NCI-H2081 treated with DMSO at 0.1 percent for 48 hours (cell line): ENCODE measurements around the gene TMC5.

ENCODE experiments used
- DNase-seq: peaks from one replicate; lab custom pipeline; 2025; lab: John Stamatoyannopoulos, UW

The TMC5 gene

DNA sequence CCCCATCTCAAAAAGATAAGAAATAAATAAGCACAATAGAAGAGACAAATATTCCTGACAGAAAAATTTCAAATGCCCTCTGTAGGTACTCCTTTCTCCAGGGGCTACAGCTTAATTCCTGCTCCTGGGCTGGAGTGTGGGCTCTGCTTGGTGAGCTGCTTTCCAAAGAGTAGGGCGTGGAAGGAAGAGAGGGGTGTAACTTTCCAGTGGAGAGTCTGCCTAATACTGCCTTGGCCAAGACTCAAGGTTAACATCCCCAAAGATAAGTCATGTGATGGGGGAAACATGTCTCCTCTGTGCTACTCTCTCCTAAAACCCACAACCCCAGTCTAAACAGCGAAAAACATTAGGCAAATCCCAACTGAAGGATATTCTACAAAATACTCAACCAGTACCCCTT lies 42.7 kb downstream of the TMC5 start:
- no peak for DNase-seq

DNA sequence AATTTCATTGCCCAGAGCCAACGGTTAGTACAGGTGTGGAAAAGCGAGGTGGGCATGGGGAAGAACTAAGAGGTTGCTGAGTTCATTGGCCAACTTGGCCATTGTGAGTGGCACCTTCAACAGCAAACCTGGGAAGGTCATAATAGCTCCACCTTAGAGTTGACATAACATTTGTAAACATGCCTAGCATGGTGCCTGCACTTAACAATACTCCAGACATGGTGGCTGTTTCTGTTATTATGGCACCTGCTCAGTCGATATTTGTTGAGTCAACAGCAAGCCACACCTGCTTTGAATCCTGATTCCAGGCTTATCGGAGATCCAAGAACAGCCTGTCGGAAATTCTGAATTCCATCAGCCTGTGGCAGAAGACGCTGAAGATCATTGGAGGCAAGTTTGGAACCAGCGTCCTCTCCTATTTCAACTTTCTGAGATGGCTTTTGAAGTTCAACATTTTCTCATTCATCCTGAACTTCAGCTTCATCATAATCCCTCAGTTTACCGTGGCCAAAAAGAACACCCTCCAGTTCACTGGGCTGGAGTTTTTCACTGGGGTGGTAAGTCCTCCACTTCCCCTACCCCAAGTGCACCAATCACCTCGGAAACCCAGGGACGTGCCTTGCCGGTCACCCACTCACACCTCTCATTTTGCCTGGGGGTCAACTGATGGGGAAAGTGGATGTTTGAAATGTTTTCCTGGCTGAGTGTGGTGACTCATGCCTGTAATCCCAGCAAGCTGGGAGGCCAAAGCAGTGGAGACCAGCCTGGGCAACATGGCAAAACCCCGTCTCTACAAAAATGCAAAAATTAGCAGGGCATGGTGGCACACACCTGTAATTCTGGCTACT lies 46.0 kb downstream of the TMC5 start:
- DNase-seq, result peak; percentile 70

DNA sequence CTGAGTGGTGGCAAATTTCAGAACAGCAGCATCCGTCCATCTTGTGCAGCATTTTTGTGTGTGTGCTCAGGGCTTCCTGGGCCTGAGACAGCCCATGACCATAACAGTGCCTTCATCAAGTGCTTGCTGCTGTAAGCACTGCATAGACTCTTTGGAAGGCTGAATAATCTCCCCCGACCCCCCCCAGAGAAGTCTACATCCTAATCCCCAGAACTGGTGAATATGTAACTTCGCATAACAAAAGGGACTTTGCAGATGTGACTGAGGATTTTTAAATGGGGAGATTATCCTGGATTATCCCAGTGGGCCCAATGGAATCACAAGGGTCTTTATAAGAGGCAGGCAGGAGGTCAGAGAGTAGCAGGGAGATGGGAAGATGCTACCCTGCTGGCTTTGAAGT lies 50.6 kb downstream of the TMC5 start:
- no peak for DNase-seq

DNA sequence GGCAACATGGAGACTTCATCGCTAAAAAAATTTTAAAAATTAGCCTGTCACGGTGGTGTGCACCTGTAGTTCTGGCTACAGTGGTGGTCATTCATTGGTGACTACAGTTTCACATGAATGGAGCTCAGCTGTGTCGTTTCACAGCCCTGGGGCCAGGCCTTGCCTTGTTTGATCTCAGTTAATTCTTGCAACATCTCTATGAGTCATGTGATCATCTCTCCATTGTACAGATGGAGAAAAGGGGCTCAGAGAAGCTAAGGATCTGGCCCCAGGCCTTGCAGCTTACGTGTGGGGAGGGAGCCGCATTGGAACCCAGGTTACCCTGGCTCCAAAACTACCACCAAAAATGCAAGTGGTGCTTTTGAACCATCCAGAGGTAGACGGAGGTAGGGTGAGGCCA lies 54.8 kb downstream of the TMC5 start:
- DNase-seq, result no peak

DNA sequence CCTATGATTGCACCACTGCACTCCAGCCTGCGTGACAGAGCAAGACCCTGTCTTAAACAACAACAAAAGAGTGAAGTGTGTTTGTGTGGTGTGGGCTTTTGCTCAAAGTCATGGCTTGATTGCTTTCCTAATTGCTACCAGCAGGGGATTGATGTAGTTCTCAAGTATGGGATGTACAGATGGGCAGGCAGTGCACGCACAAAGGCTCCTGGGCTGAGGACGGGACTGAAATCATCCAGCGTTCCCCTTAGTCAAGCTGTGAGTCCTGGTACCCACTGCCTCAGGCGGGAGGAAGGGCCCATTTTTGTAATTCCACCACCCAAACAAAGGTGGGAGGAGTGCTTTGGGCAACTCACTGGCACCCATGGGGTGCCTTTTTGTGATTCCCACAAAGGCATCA lies 56.9 kb downstream of the TMC5 start:
- no peak for DNase-seq

GRCh38 chr16:19478505-19478904 lies 60.8 kb downstream of the TMC5 start:
- DNase-seq, result no peak

DNA sequence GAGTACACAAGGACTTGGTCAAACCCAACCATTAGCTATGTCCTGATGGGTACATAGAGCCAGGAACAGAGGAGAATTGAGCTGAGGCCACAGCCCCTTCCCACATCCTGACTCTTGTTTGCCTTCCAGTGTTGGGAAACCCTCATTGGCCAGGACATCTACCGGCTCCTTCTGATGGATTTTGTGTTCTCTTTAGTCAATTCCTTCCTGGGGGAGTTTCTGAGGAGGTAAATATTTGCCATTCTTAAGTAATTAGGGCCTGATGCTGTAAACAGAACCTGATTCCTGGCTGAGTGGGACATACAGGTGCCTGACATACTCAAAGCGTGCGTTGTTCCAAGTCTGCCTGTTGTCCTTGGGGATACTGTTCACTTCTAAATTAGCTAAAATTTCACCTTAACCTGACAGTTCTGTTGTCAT lies 61.6 kb downstream of the TMC5 start:
- DNase-seq, result no peak

- DNase-seq, result no peak
These were observed 63.6 kb downstream of the TMC5 start for GRCh38 chr16:19481296-19481695.

- no peak for DNase-seq
These were observed 64.1 kb downstream of the TMC5 start for GRCh38 chr16:19481769-19482168.

- DNase-seq, result no peak
These were observed 64.6 kb downstream of the TMC5 start for GRCh38 chr16:19482291-19482690.

- DNase-seq, result no peak
These were observed 66.4 kb downstream of the TMC5 start for GRCh38 chr16:19484096-19484495.

GRCh38 chr16:19485611-19486010 lies 67.9 kb downstream of the TMC5 start:
- no peak for DNase-seq

GRCh38 chr16:19486051-19486450 lies 68.4 kb downstream of the TMC5 start:
- no peak for DNase-seq

- DNase-seq, result no peak
These were observed 69.2 kb downstream of the TMC5 start for GRCh38 chr16:19486750-19487325.

GRCh38 chr16:19488213-19488640 lies 70.5 kb downstream of the TMC5 start:
- DNase-seq, result no peak

- DNase-seq, result no peak
These were observed 72.9 kb downstream of the TMC5 start for GRCh38 chr16:19490619-19491018.

DNA sequence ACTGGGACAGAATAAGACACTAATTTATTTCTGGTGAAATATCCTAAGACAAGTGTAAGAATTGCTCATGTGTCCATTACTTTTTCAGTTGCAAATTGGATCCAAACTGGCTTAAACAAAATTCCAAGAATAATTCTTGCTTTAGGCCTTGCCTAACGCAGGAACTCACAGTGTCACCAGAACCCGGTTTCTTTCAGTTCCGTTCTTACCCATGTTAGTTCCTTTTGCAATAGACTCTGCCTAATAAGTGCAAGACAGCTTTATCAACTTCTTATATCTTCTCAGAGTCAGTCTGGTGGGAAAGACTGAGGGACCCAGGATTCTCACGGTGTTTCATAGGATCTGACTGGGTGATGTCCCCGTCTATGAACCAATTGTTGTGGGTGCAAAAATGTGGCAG lies 79.5 kb downstream of the TMC5 start:
- DNase-seq, result no peak

GRCh38 chr16:19499006-19499405 lies 81.3 kb downstream of the TMC5 start:
- no peak for DNase-seq

- no peak for DNase-seq
These were observed 81.8 kb downstream of the TMC5 start for GRCh38 chr16:19499481-19499880.

DNA sequence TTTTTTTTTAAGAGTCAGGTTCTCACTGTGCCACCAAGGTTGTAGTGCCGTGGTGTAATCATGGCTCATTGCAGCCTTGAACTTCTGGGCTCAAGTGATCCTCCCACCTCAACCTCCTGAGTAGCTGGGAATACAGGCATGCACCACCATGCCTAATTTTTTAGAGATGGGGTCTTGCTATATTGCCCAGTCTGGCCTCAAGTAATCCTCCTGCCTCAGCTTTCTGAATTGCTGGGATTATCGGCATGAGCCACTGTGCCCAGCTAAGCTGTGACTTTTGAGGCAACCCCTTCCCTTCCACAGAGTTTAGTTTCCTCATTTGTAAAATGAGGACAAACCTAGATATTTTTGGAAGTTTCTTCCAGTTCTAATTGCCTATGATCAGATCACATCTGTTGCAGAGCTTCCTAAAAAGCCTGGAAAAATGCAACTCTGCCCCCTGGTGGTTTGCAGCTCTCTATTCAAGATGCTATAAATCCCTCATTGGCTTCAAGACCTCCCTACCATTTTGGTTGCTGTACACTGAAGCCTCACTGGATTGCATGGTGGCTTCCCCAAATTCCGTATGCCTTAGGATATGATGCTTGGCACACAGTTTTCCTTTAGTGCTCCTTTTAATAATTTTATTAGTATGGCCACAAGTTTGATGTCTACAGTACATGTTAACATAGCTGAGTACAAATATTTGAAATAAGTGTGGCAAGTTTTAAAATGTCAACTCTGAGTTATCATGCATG lies 84.9 kb downstream of the TMC5 start:
- no peak for DNase-seq

GRCh38 chr16:19503461-19504075 lies 85.9 kb downstream of the TMC5 start:
- no peak for DNase-seq

DNA sequence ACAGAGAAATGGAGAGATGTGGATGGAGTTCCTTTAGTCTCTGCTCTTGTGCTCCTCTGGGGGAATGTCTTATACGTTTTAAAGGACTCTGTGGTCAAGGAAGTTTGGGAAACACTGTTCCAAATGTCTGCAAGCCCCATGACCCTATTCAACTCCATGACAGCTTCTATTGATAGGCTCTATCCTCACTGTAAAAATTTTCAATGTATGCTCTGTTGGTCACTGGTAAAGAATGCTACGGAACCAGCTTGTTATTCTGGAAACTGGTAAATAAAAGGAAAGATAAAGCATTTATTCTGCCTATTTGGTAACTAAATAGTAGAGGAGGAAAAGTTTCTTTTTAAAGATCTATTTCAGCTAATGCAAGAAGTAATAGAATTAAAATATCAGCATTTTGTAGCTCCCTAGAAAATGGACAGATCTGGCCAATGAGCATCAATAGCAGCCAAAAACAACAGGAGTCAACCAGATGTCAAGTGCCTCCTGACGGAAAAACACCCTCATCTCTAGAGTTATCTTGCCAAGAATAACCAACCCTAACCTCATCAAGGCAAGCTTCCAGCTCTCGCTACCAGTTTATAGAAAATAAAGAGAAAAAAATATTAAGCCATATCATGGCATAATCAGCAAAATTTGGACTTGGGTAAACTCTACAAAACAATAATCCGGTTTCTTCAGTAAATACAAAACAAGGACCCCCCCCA lies 88.1 kb downstream of the TMC5 start:
- no peak for DNase-seq
